ENCODE results near the gene ESPL1. TPM values are rescaled to one million over a fixed set of nuclear protein-coding genes. Genes with fewer than 3 reads are reported as not detected.

Gene ESPL1
- total and polyA plus RNA-seq, 4 donors: 2.8 to 19.3 (median 3.7) TPM

- Histone ChIP-seq H3K36me3 (ENCODE audit: control insufficient read depth in 4 of 4, insufficient read depth in 3 of 4, low read depth in 1 of 4, low read length in 3 of 4) (no peaks in the 10 kb centered on the region), H3K9me3 (ENCODE audit: control insufficient read depth in 4 of 4, low read length in 3 of 4) (no peaks in the 10 kb centered on the region), H3K4me1 (ENCODE audit: control insufficient read depth in 4 of 4, insufficient read depth in 4 of 4, low read length in 3 of 4) (peaks cover 0 to 19% (median 10%) of the 10 kb centered on the region in 4 donors), H3K9ac (ENCODE audit: low read depth in 1 of 2, low read length in 2 of 2) (no peak overlapping the region), H3K4me3 (ENCODE audit: low read depth in 1 of 3, low read length in 3 of 3) (no peak overlapping the region), H3K27me3 (ENCODE audit: control insufficient read depth in 4 of 4, insufficient read depth in 4 of 4, low read length in 3 of 4) (no peaks in the 10 kb centered on the region), H3K27ac (ENCODE audit: low read depth in 1 of 2, low read length in 2 of 2) (no peak overlapping the region)
- DNase-seq (ENCODE audit: low spot score): no peak
- WGBS: 76% methylated on average over 11 of the region's 11 CpGs
- TF ChIP-seq CTCF (IDR thresholded peaks at IDR 0.05; ENCODE audit: low read depth, low read length, missing input control) (no peak), FOXA1 (IDR thresholded peaks at IDR 0.05) (no peak), HNF4A (conservative IDR thresholded peaks at IDR 0.05) (no peak), YY1 (IDR thresholded peaks at IDR 0.05) (no peak), SP1 (IDR thresholded peaks at IDR 0.05) (no peak), NR2F2 (IDR thresholded peaks at IDR 0.05) (no peak), RAD21 (IDR thresholded peaks at IDR 0.05) (no peak), ZBTB33 (IDR thresholded peaks at IDR 0.05) (no peak), JUND (IDR thresholded peaks at IDR 0.05) (no peak), REST (IDR thresholded peaks at IDR 0.05) (no peak), EGR1 (IDR thresholded peaks at IDR 0.05; ENCODE audit: low read depth in 2 of 2) (no peak), GABPA (IDR thresholded peaks at IDR 0.05 in 1 of 2, conservative IDR thresholded peaks at IDR 0.05 in 1 of 2) (no peak)
Observed at GRCh38 chr12:53224061-53224896, 43.8 kb upstream of the ESPL1 start.

GRCh38 chr12:53224897-53225634 lies 43.0 kb upstream of the ESPL1 start:
- Histone ChIP-seq H3K9me3 (ENCODE audit: control insufficient read depth in 4 of 4, low read length in 3 of 4) (no peaks in the 10 kb centered on the region), H3K27me3 (ENCODE audit: control insufficient read depth in 4 of 4, insufficient read depth in 4 of 4, low read length in 3 of 4) (no peaks in the 10 kb centered on the region), H3K27ac (ENCODE audit: low read depth in 1 of 2, low read length in 2 of 2) (no peak overlapping the region), H3K9ac (ENCODE audit: low read depth in 1 of 2, low read length in 2 of 2) (no peak overlapping the region), H3K36me3 (ENCODE audit: control insufficient read depth in 4 of 4, insufficient read depth in 3 of 4, low read depth in 1 of 4, low read length in 3 of 4) (no peaks in the 10 kb centered on the region), H3K4me1 (ENCODE audit: control insufficient read depth in 4 of 4, insufficient read depth in 4 of 4, low read length in 3 of 4) (peaks cover 0 to 19% (median 10%) of the 10 kb centered on the region in 4 donors), H3K4me3 (ENCODE audit: low read depth in 1 of 3, low read length in 3 of 3) (no peak overlapping the region)
- TF ChIP-seq EGR1 (IDR thresholded peaks at IDR 0.05; ENCODE audit: low read depth in 2 of 2) (no peak), GABPA (IDR thresholded peaks at IDR 0.05 in 1 of 2, conservative IDR thresholded peaks at IDR 0.05 in 1 of 2) (no peak), SP1 (IDR thresholded peaks at IDR 0.05) (no peak)
- 92% methylated on average over 10 of the region's 10 CpGs for WGBS
- DNase-seq (ENCODE audit: low spot score): no peak
